ENCODE data around the gene RHEX. TPM values are rescaled to one million over a fixed set of nuclear protein-coding genes. Genes with fewer than 3 reads are reported as not detected.

RHEX gene
- total and polyA plus RNA-seq, 2 of the 13 experiments (the other 11 are each of a cell fraction or from before 2014, with no cell fraction given), result 1.4 to 2.7 TPM

GRCh38 chr1:206003854-206004800, 48.8 kb upstream of the RHEX start:
- H3K4me1 ChIP-seq (ENCODE audit: insufficient read depth, low read length), result peaks cover 6% of the 10 kb centered on the region
- POLR2A ChIA-PET, result no interaction called here
- H3K4me3 ChIP-seq (replicated peaks in 1 of 3; ENCODE audit: insufficient read depth in 1 of 3, low read depth in 2 of 3, low read length in 3 of 3), result no peak overlapping the region
- no peak for DNase-seq (ENCODE audit: low spot score)
- BruUV-seq (replicated peaks), result no TSS peak
- no peaks in the 10 kb centered on the region for H3K9me3 ChIP-seq (ENCODE audit: low read length)
- no peaks in the 10 kb centered on the region for H3K79me2 ChIP-seq (ENCODE audit: insufficient read depth, low read length)
- H3K27me3 ChIP-seq (ENCODE audit: control insufficient read depth in 1 of 2, insufficient read depth in 2 of 2, low read length in 2 of 2), result peaks cover 0 to 10% of the 10 kb centered on the region in 2 experiments; a peak in 3 of 5 replicates
- no peaks in the 10 kb centered on the region for H4K20me1 ChIP-seq (ENCODE audit: insufficient read depth, low read length)
- in situ Hi-C loops (cut with HindIII; ENCODE audit: extremely low pct_ligation_motif_present, low pct_unique_long_range_greater_than_20kb) (no loop called here), intact Hi-C loops (cut with micrococcal nuclease; ENCODE audit: unreplicated experiment) (no loop called here)
- H2AFZ ChIP-seq (ENCODE audit: low read length), result no peak overlapping the region
- CTCF ChIA-PET (ENCODE audit: low intra/inter-chr PET ratio, low total read pairs), result no interaction called here
- 74% methylated on average over 7 of the region's 7 CpGs for WGBS (ENCODE audit: low lambda C conversion rate)
- no peak for FAIRE-seq
- H3K4me2 ChIP-seq (ENCODE audit: low read depth, low read length), result no peak overlapping the region
- H3K9ac ChIP-seq (ENCODE audit: insufficient read depth, low read depth, low read length), result no peak overlapping the region
- no peak for ATAC-seq
- H3K27ac ChIP-seq (ENCODE audit: extremely low read length, insufficient read depth, low read length), result no peak overlapping the region
- H3K36me3 ChIP-seq (replicated peaks in 1 of 2; ENCODE audit: control insufficient read depth in 1 of 2, insufficient read depth in 2 of 2, low read length in 2 of 2), result no peaks in the 10 kb centered on the region
- peak; percentile 18; the same call in 1 of the 2 replicates for TF ChIP-seq ZBTB40 (IDR thresholded peaks at IDR 0.05)
- TF ChIP-seq ZBTB40 (CRISPR knock-in tag; IDR thresholded peaks at IDR 0.05), result no peak
- TF ChIP-seq TAF15 (IDR thresholded peaks at IDR 0.05; ENCODE audit: low read depth, low read length, poor library complexity, severe bottlenecking), result no peak
- TF ChIP-seq, protein P1, sequence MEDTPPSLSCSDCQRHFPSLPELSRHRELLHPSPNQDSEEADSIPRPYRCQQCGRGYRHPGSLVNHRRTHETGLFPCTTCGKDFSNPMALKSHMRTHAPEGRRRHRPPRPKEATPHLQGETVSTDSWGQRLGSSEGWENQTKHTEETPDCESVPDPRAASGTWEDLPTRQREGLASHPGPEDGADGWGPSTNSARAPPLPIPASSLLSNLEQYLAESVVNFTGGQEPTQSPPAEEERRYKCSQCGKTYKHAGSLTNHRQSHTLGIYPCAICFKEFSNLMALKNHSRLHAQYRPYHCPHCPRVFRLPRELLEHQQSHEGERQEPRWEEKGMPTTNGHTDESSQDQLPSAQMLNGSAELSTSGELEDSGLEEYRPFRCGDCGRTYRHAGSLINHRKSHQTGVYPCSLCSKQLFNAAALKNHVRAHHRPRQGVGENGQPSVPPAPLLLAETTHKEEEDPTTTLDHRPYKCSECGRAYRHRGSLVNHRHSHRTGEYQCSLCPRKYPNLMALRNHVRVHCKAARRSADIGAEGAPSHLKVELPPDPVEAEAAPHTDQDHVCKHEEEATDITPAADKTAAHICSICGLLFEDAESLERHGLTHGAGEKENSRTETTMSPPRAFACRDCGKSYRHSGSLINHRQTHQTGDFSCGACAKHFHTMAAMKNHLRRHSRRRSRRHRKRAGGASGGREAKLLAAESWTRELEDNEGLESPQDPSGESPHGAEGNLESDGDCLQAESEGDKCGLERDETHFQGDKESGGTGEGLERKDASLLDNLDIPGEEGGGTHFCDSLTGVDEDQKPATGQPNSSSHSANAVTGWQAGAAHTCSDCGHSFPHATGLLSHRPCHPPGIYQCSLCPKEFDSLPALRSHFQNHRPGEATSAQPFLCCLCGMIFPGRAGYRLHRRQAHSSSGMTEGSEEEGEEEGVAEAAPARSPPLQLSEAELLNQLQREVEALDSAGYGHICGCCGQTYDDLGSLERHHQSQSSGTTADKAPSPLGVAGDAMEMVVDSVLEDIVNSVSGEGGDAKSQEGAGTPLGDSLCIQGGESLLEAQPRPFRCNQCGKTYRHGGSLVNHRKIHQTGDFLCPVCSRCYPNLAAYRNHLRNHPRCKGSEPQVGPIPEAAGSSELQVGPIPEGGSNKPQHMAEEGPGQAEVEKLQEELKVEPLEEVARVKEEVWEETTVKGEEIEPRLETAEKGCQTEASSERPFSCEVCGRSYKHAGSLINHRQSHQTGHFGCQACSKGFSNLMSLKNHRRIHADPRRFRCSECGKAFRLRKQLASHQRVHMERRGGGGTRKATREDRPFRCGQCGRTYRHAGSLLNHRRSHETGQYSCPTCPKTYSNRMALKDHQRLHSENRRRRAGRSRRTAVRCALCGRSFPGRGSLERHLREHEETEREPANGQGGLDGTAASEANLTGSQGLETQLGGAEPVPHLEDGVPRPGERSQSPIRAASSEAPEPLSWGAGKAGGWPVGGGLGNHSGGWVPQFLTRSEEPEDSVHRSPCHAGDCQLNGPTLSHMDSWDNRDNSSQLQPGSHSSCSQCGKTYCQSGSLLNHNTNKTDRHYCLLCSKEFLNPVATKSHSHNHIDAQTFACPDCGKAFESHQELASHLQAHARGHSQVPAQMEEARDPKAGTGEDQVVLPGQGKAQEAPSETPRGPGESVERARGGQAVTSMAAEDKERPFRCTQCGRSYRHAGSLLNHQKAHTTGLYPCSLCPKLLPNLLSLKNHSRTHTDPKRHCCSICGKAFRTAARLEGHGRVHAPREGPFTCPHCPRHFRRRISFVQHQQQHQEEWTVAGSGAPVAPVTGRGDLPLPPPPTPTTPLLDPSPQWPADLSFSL (CRISPR knock-in tag; IDR thresholded peaks at IDR 0.05), result peak; percentile 94
- TF ChIP-seq FOXA1 (IDR thresholded peaks at IDR 0.05), result peak; percentile 5; the same call in 1 of the 2 replicates
- TF ChIP-seq FOXA1 (CRISPR knock-in tag; IDR thresholded peaks at IDR 0.05), result no peak
- TF ChIP-seq YEATS4 (CRISPR knock-in tag; IDR thresholded peaks at IDR 0.05; ENCODE audit: borderline replicate concordance), result no peak

Measured in HepG2 (cell line).